ENCODE data around the gene TMEM86B.

- TF ChIP-seq CTCF (IDR thresholded peaks at IDR 0.05) (no peak), POLR2A (IDR thresholded peaks at IDR 0.05) (no peak)
These were observed 35.1 kb downstream of the TMEM86B start for GRCh38 chr19:55193481-55193880.

Data from right lobe of liver (tissue), 4 donors.